ENCODE results near the gene OR2T8.

OR2T8 gene

DNA sequence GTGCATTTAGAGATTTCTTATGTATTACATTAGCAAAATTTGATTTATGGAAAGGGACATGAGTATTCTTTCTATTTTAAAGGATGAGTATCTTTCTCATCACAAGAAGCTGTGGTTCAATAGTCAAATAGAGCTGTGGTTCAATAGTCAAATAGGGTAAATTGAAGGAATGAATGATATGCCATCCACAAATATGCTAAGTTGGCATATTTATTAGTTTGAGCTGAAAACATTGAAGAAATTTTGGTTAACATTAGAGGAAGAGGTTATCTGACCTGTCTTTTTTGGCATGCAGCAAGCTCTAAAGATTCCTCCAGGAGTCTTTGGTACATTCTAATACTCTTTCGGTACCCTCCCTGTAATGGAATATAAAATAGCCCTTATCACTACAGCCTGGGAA is 33.4 kb downstream of the OR2T8 start:
- DNase-seq (ENCODE audit: low read depth in 2 of 3, low spot score in 2 of 3) = no peak

DNA sequence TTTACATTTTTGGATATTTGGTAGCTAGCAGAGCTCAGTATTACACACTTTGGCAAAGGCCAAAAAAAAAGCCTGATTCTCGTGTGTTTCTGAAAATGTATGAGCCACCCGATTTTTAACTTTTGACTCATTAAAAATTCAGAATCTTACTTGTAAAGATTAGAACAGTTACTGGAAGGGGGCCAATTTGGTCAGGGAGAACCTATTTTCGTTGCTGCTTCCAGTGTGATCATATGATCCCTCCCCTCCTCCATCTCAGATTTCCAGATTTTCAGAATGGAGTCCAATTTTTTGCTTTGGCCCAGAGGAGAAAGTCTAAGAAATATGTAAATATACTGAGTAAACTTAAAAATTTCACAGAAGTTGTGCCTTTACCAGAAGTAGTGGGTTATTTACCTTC is 41.7 kb downstream of the OR2T8 start:
- DNase-seq (ENCODE audit: low read depth in 2 of 3, low spot score in 2 of 3) = no peak

DNA sequence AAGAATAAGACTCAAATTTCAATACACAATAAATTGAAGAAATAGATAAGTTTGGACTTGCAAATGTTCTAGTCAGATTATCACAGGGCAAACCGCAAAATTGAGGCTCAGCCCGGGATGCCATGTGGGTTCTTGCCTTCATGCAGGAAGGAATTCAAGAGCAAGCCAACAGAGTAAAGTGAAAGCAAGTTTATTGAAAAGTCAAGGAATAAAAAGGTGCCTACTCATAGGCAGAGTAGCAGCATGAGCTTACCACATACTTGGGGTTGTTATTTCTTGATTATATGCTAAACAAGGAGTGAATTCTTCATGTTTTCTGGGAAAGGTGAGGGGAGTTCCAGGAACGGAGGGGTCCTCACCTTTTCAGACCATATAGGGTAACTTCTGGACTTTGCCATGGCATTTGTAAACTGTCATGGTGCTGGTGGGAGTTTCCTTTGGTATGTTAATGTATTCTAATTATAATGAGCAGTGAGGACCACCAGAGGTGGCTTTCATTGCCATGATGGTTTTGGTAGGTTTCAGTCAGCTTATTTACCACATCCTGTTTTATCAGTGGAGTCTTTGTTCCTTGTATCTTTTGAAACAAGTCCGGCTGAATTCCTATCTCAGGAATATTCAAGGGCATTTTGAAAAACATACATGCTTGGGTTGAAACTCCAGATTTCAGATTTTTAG is 43.0 kb downstream of the OR2T8 start:
- no peak for DNase-seq (ENCODE audit: low read depth in 2 of 3, low spot score in 2 of 3)

GRCh38 chr1:247964933-247965332 is 44.9 kb downstream of the OR2T8 start, which contains the start of gene OR2AK2:
Gene OR2AK2 (plus strand): TSS chr1:247965233. CDS start chr1:247965377, 144 bp downstream.
- no peak for DNase-seq (ENCODE audit: low read depth in 2 of 3, low spot score in 2 of 3)

GRCh38 chr1:247966532-247967204 is 46.6 kb downstream of the OR2T8 start:
- DNase-seq (ENCODE audit: low read depth in 2 of 3, low spot score in 2 of 3) = no peak
